Measurements from ENCODE around the gene MIF4GD. TPM values are rescaled to one million over a fixed set of nuclear protein-coding genes. Genes with fewer than 3 reads are reported as not detected.
A peak's percentile ranks its signal among the peaks of the same experiment; 100 is the strongest.

Gene MIF4GD
- total RNA-seq, 1 donor from 2014 or later = 55.2 TPM

DNA sequence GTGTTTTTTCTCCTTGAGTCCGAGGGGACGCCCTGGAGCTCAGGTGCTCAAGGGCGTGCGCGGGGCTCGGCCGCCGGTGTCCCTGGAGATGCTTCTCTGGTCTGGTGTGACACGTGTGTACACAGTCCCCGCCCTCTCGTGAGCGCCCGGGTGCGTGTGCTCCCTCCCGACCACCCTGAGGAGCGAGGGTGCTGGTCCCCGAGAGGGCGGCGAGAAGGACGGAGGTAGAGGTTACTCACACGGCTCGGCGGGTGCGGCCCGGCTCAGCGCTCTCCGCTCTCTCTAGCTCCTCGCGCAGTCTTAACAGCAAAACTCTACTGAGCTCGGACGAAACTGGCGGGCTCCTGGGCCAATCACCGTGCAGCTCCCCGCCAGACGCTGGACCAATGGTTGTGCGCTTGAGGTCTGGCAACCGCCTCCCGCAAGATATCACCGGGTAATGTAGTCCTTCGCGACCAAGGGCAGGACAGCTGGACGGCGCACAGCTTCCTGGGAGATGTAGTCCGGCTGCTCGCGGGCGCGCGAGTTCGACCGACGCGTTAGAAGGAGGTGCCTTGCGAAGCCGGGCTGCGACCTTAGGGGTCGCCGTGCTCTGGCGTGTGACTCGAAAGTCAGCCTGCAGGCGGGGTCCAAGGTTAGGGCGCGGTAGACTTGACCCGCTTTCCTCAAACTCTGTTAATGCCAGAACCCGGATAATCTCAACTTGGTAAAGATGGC, 18.2 kb upstream of the MIF4GD start, which contains the start of gene SLC25A19:
Gene SLC25A19, minus strand, starts transcription at position 319 of the 717 bp plus-strand sequence. CDS start 2,669 bp downstream, outside the sequence.
- Mint-ChIP-seq H3K4me3 (peak within 1 kb of the TSS; percentile 94), H3K27ac (peak within 1 kb of the TSS; percentile 100), H3K36me3 (ENCODE audit: low read depth) (peaks cover 37% of the 10 kb centered on the region), H3K9me3 (no peaks in the 10 kb centered on the region), H3K27me3 (no peaks in the 10 kb centered on the region), H3K4me1 (peaks cover 52% of the 10 kb centered on the region)
- intact Hi-C loops (cut with micrococcal nuclease) = loop anchor here (1.0 to 2.0 kb wide), 12 partner anchors 8 to 378 kb away; partner anchors contain the start of genes GGA3, GRB2, MIF4GD and MRPS7
- ChIA-PET POLR2A (interaction anchor here (0.5 to 17.5 kb wide), 55 partner anchors 9 to 496 kb away, joined by 3 to 1048 read pairs (median 5); partner anchors contain the start of genes CDR2L, FDXR, GALK1 and GGA3), CTCF (interaction anchor here (0.6 to 4.9 kb wide), 31 partner anchors 9 to 1096 kb away, joined by 3 to 49 read pairs (median 5); partner anchors contain the start of genes GGA3, GRB2, MIF4GD and MRPS7)
- TF ChIP-seq, protein P1, sequence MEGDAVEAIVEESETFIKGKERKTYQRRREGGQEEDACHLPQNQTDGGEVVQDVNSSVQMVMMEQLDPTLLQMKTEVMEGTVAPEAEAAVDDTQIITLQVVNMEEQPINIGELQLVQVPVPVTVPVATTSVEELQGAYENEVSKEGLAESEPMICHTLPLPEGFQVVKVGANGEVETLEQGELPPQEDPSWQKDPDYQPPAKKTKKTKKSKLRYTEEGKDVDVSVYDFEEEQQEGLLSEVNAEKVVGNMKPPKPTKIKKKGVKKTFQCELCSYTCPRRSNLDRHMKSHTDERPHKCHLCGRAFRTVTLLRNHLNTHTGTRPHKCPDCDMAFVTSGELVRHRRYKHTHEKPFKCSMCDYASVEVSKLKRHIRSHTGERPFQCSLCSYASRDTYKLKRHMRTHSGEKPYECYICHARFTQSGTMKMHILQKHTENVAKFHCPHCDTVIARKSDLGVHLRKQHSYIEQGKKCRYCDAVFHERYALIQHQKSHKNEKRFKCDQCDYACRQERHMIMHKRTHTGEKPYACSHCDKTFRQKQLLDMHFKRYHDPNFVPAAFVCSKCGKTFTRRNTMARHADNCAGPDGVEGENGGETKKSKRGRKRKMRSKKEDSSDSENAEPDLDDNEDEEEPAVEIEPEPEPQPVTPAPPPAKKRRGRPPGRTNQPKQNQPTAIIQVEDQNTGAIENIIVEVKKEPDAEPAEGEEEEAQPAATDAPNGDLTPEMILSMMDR (IDR thresholded peaks at IDR 0.05) = no peak
- peak; percentile 86 for DNase-seq
- ATAC-seq (ENCODE audit: low read depth) = peak; percentile 86

DNA sequence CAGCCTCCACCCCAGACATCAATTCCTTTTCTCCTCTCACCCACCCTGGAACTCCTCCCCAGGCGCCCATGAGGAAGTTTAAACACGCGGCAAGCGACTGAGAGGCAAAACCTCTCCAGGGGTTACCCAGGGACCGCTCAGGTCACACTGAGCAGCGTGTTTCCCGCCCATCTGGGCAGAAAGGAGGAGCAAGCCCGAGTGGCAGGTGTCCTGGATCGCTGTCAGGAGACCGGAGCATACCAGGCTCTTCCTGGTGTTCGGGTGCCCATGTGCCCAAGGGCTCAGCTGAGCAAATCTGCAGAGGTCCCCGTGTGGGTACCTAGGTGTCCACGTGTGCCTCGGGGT, 17.7 kb upstream of the MIF4GD start:
- H3K9me3 Mint-ChIP-seq = no peaks in the 10 kb centered on the region
- H3K36me3 Mint-ChIP-seq (ENCODE audit: low read depth) = peaks cover 41% of the 10 kb centered on the region

DNA sequence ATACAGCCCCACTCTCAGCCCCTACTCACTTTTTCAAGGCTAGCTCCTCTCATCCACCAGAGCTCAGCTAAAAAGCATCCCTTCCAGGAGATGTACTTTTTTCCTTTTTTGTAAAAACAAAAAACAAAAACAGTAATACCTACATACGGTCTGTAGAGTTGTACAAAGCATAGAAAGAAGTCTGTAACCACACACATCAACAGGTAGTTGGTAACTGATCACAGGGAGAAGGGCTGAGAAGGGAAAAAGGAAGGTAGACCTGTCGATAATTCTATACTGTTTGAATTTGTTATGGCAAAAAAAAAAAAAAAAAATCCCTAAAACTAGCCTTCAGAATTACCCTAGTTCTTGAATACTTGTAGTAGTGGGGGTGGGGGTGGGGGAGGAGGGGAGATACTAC, 17.3 kb upstream of the MIF4GD start:
- H3K4me3 Mint-ChIP-seq = peak overlapping the region; percentile 94
- peaks cover 45% of the 10 kb centered on the region for H3K36me3 Mint-ChIP-seq (ENCODE audit: low read depth)
- no peak for DNase-seq
- H3K4me1 Mint-ChIP-seq = peaks cover 45% of the 10 kb centered on the region
- H3K9me3 Mint-ChIP-seq = no peaks in the 10 kb centered on the region
- POLR2A ChIA-PET = interaction anchor here (1.0 to 17.5 kb wide), 31 partner anchors 8 to 497 kb away, joined by 3 to 1048 read pairs (median 6); partner anchors contain the start of genes CDR2L, FDXR, GGA3 and GRB2
- intact Hi-C loops (cut with micrococcal nuclease) = loop anchor here (2.0 kb wide), 1 partner anchor 38 kb away; no protein-coding TSS in a partner anchor
- no peak for ATAC-seq (ENCODE audit: low read depth)
- H3K27ac Mint-ChIP-seq = peak overlapping the region; percentile 100
- H3K27me3 Mint-ChIP-seq = no peaks in the 10 kb centered on the region
- TF ChIP-seq, protein P1 (IDR thresholded peaks at IDR 0.05) = no peak
- CTCF ChIA-PET = interaction anchor here (1.1 to 4.9 kb wide), 9 partner anchors 14 to 168 kb away, joined by 3 to 49 read pairs (median 6); partner anchors contain the start of genes GGA3, MRPS7 and TMEM94

More for the DNA sequence above, 17.7 kb upstream of the MIF4GD start:
- peak; percentile 5 for ATAC-seq (ENCODE audit: low read depth)
- intact Hi-C loops (cut with micrococcal nuclease) = loop anchor here (1.0 to 2.0 kb wide), 12 partner anchors 9 to 379 kb away; partner anchors contain the start of genes GGA3, GRB2, MIF4GD and MRPS7
- Mint-ChIP-seq H3K27ac (peak overlapping the region; percentile 100), H3K27me3 (no peaks in the 10 kb centered on the region), H3K4me3 (peak overlapping the region; percentile 94), H3K4me1 (peaks cover 48% of the 10 kb centered on the region)
- DNase-seq = no peak
- ChIA-PET CTCF (interaction anchor here (0.6 to 4.9 kb wide), 31 partner anchors 9 to 1097 kb away, joined by 3 to 49 read pairs (median 5); partner anchors contain the start of genes GGA3, GRB2, MIF4GD and MRPS7), POLR2A (interaction anchor here (0.6 to 17.5 kb wide), 50 partner anchors 8 to 496 kb away, joined by 3 to 1048 read pairs (median 5); partner anchors contain the start of genes CDR2L, FDXR, GALK1 and GGA3)
- TF ChIP-seq, protein P1 (IDR thresholded peaks at IDR 0.05) = no peak

- DNase-seq = no peak
- intact Hi-C loops (cut with micrococcal nuclease) = no loop called here
- ATAC-seq (ENCODE audit: low read depth) = no peak
- H3K4me3 Mint-ChIP-seq = peak overlapping the region; percentile 35
- H3K9me3 Mint-ChIP-seq = no peaks in the 10 kb centered on the region
- H3K36me3 Mint-ChIP-seq (ENCODE audit: low read depth) = peaks cover 49% of the 10 kb centered on the region
- H3K27me3 Mint-ChIP-seq = no peaks in the 10 kb centered on the region
- peaks cover 37% of the 10 kb centered on the region for H3K4me1 Mint-ChIP-seq
- ChIA-PET CTCF (interaction anchor here (1.0 kb wide), 1 partner anchor 16 kb away, joined by 5 read pairs; the partner anchor contains the start of gene MIF4GD), POLR2A (interaction anchor here (4.3 kb wide), 1 partner anchor 15 kb away, joined by 30 read pairs; the partner anchor contains the start of gene MIF4GD)
- TF ChIP-seq, protein P1 (IDR thresholded peaks at IDR 0.05) = no peak
- H3K27ac Mint-ChIP-seq = no peak overlapping the region
Observed at GRCh38 chr17:75287221-75287620, 16.2 kb upstream of the MIF4GD start.

Data from activated B cell treated with CpG ODN at 0.5 μM for 24 hours (primary cell).